A673 (cell line): Measurements from ENCODE around the gene INO80C. TPM values are rescaled to one million over a fixed set of nuclear protein-coding genes. Genes with fewer than 3 reads are reported as not detected.

Experiments
- BruUV-seq: library from RNA; stranded (reverse); fragments of 400-500 nt; replicated peaks from 2 replicates; lab custom pipeline; 2021; lab: Mats Ljungman, UMichigan
- CTCF ChIA-PET: fragments of 300-600 bp; sonication (Branson Sonifier 250); formaldehyde crosslinking; loops from one replicate; lab custom pipeline; 2022; ENCODE audit warnings: antibody characterized with exemption; lab: Charles Lee
- POLR2A ChIA-PET: fragments of 300-600 bp; sonication (Branson Sonifier 250); formaldehyde crosslinking; loops from one replicate; lab custom pipeline; 2022; ENCODE audit warnings: antibody characterized with exemption; ENCODE audit not compliant: low non-redundant PET; lab: Charles Lee
- DNase-seq: peaks from one replicate; pipeline ENCODE4 v3.0.0-alpha.2; 2015; ENCODE audit warnings: low spot score
- H3K27ac ChIP-seq: fragments of 200-600 bp; sonication (generic); 2 replicates; pipeline ENCODE4 v1.5.1; 2016; ENCODE audit warnings: mixed run types, low read depth, mild to moderate bottlenecking, mixed read lengths, antibody characterized with exemption, low read length; ENCODE audit not compliant: poor library complexity, severe bottlenecking
- H3K27me3 ChIP-seq: fragments of 200-600 bp; sonication (generic); replicated peaks from 2 replicates; pipeline ENCODE4 v1.6.1; 2017; ENCODE audit warnings: mixed run types, low read depth, mild to moderate bottlenecking, mixed read lengths, antibody characterized with exemption, low read length; ENCODE audit not compliant: insufficient read depth, poor library complexity
- H3K36me3 ChIP-seq: fragments of 200-600 bp; sonication (generic); 2 replicates; pipeline ENCODE4 v1.6.1; 2016; ENCODE audit warnings: mixed run types, mild to moderate bottlenecking, mixed read lengths, antibody characterized with exemption, low read length; ENCODE audit not compliant: insufficient read depth, poor library complexity, severe bottlenecking
- H3K4me1 ChIP-seq: fragments of 200-600 bp; sonication (generic); 2 replicates; pipeline ENCODE4 v1.6.1; 2017; ENCODE audit warnings: mixed run types, mild to moderate bottlenecking, mixed read lengths, antibody characterized with exemption, low read length; ENCODE audit not compliant: insufficient read depth, poor library complexity, severe bottlenecking
- H3K4me3 ChIP-seq: fragments of 200-600 bp; sonication (generic); 2 replicates; pipeline ENCODE4 v1.5.1; 2016; ENCODE audit warnings: low read depth, mixed run types, mild to moderate bottlenecking, mixed read lengths, low read length; ENCODE audit not compliant: poor library complexity, severe bottlenecking
- H3K9me3 ChIP-seq: fragments of 200-600 bp; sonication (generic); 2 replicates; pipeline ENCODE4 v1.6.1; 2016; ENCODE audit warnings: mixed run types, low read depth, mild to moderate bottlenecking, mixed read lengths, antibody characterized with exemption, low read length; ENCODE audit not compliant: poor library complexity, severe bottlenecking
- EZH2 ChIP-seq: fragments of 200-600 bp; sonication (generic); IDR thresholded peaks from 2 replicates; pipeline ENCODE4 v1.6.1; 2017; ENCODE audit warnings: borderline replicate concordance, low read depth, mild to moderate bottlenecking, mixed read lengths, antibody characterized with exemption, low read length; ENCODE audit not compliant: poor library complexity, severe bottlenecking
- intact Hi-C: fragments of 100-400 bp; cut with micrococcal nuclease; formaldehyde crosslinking; loops from one replicate; pipeline ENCODE4 v1.10.0; 2022; ENCODE audit not compliant: unreplicated experiment
- total RNA-seq: library from RNA; stranded (reverse); gene quantifications from 2 replicates; pipeline ENCODE4 v1.2.3, GENCODE V29; 2021
- TF ChIP-seq, protein P1 (sequence below): fragments of 300-800, 200-600 bp; sonication (generic); conservative IDR thresholded peaks from 2 replicates; pipeline ENCODE4 v1.5.1; 2017; ENCODE audit warnings: low read depth, mild to moderate bottlenecking, antibody characterized with exemption, low read length, moderate library complexity, mixed read lengths

INO80C gene
- total RNA-seq, 1 experiment from 2014 or later, result 36.6 TPM

DNA sequence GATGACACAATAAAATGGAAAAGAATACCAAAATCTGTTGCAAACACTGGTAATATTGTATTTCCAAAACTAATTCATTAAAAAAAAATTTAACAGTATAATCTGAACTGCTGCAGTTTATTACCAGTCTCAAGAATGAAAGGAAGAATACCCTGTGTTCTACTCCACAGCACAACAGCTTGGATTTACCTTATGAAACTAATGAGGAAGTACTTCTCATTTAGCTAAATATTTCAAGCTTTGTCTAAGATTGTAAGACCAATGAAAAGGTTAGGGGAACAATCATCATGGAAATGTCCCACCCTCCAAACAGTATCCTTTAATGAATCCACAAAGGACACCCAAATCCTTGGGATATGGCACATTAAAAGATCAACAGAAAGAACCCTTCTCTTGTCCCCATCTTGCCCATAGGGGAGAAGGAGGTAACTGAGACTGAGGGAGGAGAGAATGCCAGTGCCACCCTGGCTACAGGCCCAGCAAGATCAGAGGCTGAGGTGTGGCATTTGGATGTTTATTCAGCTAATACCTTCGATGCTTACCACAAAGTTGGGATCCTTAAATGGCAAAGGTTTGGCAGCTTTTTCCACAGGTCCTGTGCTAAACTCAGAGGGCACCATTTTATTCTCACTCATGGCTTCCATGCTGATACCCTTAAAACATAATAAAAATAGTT is 17.7 kb downstream of the INO80C start:
- H3K36me3 ChIP-seq, result no peaks in the 10 kb centered on the region
- no peaks in the 10 kb centered on the region for H3K9me3 ChIP-seq
- intact Hi-C loops, result loop anchor here (10.0 kb wide), 1 partner anchor 245 kb away; no protein-coding TSS in a partner anchor
- POLR2A ChIA-PET, result no interaction called here
- CTCF ChIA-PET, result no interaction called here
- H3K4me1 ChIP-seq, result peaks cover 1% of the 10 kb centered on the region
- no peak for TF ChIP-seq EZH2
- TF ChIP-seq, protein P1, sequence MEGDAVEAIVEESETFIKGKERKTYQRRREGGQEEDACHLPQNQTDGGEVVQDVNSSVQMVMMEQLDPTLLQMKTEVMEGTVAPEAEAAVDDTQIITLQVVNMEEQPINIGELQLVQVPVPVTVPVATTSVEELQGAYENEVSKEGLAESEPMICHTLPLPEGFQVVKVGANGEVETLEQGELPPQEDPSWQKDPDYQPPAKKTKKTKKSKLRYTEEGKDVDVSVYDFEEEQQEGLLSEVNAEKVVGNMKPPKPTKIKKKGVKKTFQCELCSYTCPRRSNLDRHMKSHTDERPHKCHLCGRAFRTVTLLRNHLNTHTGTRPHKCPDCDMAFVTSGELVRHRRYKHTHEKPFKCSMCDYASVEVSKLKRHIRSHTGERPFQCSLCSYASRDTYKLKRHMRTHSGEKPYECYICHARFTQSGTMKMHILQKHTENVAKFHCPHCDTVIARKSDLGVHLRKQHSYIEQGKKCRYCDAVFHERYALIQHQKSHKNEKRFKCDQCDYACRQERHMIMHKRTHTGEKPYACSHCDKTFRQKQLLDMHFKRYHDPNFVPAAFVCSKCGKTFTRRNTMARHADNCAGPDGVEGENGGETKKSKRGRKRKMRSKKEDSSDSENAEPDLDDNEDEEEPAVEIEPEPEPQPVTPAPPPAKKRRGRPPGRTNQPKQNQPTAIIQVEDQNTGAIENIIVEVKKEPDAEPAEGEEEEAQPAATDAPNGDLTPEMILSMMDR, result no peak
- no peak overlapping the region for H3K4me3 ChIP-seq
- BruUV-seq, result no TSS peak
- no peaks in the 10 kb centered on the region for H3K27me3 ChIP-seq
- no peak for DNase-seq
- no peak overlapping the region for H3K27ac ChIP-seq

DNA sequence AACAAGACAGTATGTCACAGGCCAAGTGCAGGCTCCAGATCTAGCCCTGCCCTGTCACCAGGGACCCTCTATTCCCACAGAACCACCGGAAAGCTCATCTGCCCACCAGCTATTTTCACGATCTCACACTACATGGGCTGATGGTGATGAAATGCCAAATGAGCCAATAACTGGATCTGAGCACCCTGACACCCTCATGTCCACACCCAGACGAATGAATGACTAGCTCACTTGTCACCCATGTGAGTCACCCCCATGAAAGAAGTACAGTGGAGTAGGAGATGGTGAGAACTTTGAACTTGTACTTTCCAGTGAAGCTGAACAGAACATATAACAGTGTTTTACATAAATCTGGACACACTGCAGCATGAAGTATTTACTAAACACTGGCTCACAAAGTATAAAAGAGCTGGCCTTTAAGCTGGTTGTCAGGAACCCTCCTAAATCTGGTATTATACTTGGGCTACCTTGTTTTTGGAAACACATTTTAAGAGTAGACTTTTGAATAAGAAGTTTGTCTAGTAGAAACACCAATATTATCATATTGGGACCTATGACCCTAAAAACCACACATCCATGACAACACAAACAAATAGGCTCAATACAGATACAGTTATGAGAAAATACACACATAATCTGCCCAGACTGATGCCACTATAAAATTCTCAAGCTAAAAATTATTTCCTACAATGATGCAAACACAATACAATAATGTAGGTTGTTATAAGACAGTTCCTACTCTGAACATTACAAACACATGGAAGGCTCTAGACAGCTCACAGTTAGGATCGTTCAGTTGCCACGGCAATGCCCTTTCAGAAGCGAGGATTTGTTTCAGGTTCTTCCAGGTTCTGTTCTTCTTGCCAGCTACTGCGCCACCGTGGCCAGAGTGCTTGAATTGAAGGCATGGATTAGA is 19.0 kb downstream of the INO80C start:
- H3K9me3 ChIP-seq, result no peaks in the 10 kb centered on the region
- TF ChIP-seq, protein P1, result no peak
- TF ChIP-seq EZH2, result no peak
- intact Hi-C loops, result no loop called here
- DNase-seq, result peak; percentile 45
- CTCF ChIA-PET, result no interaction called here
- POLR2A ChIA-PET, result interaction anchor here (0.6 to 0.7 kb wide), 2 partner anchors 14 to 65 kb away, joined by 3 to 8 read pairs; no protein-coding TSS in a partner anchor
- no peaks in the 10 kb centered on the region for H3K27me3 ChIP-seq
- no peaks in the 10 kb centered on the region for H3K4me1 ChIP-seq
- H3K4me3 ChIP-seq, result no peak overlapping the region
- H3K27ac ChIP-seq, result no peak overlapping the region
- H3K36me3 ChIP-seq, result no peaks in the 10 kb centered on the region
- no TSS peak for BruUV-seq

DNA sequence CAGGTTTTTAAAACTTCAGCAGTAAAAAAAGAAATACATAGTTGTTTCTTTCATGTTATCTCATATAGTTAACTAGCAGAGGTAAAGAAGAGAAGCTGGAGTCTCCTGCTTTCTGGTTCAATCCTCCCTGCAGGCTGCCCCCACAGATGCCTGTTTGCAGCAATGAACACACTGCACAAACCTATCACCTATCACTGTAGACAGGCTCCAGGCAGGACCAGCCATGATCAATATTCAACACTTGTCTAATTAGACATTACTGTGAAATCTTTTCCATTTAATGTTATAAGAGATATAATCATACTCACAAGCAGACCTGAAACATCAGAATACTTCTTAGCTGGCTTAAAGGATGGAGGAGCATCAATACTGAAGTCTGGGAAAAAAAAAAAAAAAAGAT is 19.8 kb downstream of the INO80C start:
- Histone ChIP-seq H3K27ac (no peak overlapping the region), H3K4me1 (no peaks in the 10 kb centered on the region), H3K9me3 (no peaks in the 10 kb centered on the region), H3K27me3 (no peaks in the 10 kb centered on the region), H3K36me3 (no peaks in the 10 kb centered on the region), H3K4me3 (no peak overlapping the region)
- intact Hi-C loops, result no loop called here
- no peak for TF ChIP-seq EZH2
- TF ChIP-seq, protein P1, result no peak
- CTCF ChIA-PET, result no interaction called here
- BruUV-seq, result TSS peak; percentile 66
- DNase-seq, result no peak
- POLR2A ChIA-PET, result interaction anchor here (0.7 kb wide), 1 partner anchor 15 kb away, joined by 8 read pairs; no protein-coding TSS in a partner anchor
